Activated effector memory CD4-positive, alpha-beta T cell treated with anti-CD3 and anti-CD28 coated beads, Interleukin-2, amount 50 U/mL, for 16 hours (primary cell): ENCODE measurements around the gene MIOX.
"Not testable (repeated sequence)": the region's sequence is repeated elsewhere in the genome, so short reads cannot be mapped to it uniquely, and the experiment has no call there.

ENCODE experiments used
- DNase-seq: peaks from one replicate; pipeline ENCODE4 v3.0.0-alpha.2; 2020

Gene MIOX

GRCh38 chr22:50531962-50532674, 45.5 kb downstream of the MIOX start:
- peak; percentile 66 for DNase-seq

GRCh38 chr22:50532824-50533796, 46.5 kb downstream of the MIOX start:
- DNase-seq, result no peak

- DNase-seq, result not testable (repeated sequence)
Measured at GRCh38 chr22:50533856-50534711, 47.4 kb downstream of the MIOX start.

DNA sequence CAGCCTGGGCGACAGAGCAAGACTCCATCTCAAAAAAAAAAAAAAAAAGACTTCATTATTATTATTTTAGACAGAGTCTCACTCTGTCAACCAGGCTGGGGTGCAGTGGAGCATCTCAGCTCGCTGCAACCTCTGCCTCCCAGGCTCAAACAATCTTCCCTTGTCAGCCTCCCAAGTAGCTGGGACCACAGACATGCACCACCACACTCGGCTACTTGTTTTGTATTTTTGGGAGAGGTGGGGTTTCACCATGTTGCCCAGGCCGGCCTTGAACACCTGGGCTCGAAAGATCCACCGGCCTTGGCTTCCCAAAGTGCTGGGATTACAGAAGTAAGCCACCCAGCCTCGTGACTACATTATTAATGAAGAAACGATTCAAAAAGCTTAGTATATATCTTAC, 48.5 kb downstream of the MIOX start:
- no peak for DNase-seq

- no peak for DNase-seq
Measured at GRCh38 chr22:50536226-50536625, 49.6 kb downstream of the MIOX start.

- no peak for DNase-seq
Measured at GRCh38 chr22:50537765-50538164, 51.1 kb downstream of the MIOX start.
